IMR-90 (cell line): ENCODE data around the gene RBMS3. TPM values are rescaled to one million over a fixed set of nuclear protein-coding genes. Genes with fewer than 3 reads are reported as not detected.
A peak's percentile ranks its signal among the peaks of the same experiment; 100 is the strongest.
"Not testable (repeated sequence)": the region's sequence is repeated elsewhere in the genome, so short reads cannot be mapped to it uniquely, and the experiment has no call there.

Experiments
- ATAC-seq: fragments of 200-7000 bp; cut with Tn5 transposase; 2 replicates; pipeline ENCODE4 v1.9.1; 2020; ENCODE audit warnings: low read depth, mild to moderate bottlenecking, moderate library complexity
- BruUV-seq: library from RNA; stranded (reverse); fragments of 400-500 nt; replicated peaks from 2 replicates; lab custom pipeline; 2021; lab: Mats Ljungman, UMichigan
- CTCF ChIA-PET: fragments of 300-600 bp; formaldehyde crosslinking; extraction: SDS; loops from one replicate; lab custom pipeline; 2021; ENCODE audit warnings: antibody characterized with exemption; lab: Yijun Ruan, JAX
- POLR2A ChIA-PET: fragments of 300-600 bp; sonication (Branson Sonifier 250); formaldehyde crosslinking; loops from one replicate; lab custom pipeline; 2022; ENCODE audit warnings: antibody characterized with exemption; ENCODE audit not compliant: unreplicated experiment; lab: Charles Lee
- DNase-seq: peaks from one replicate; pipeline ENCODE4 v3.0.0; 2013
- H2AFZ ChIP-seq: replicated peaks from 2 replicates; pipeline ENCODE3; 2013; ENCODE audit warnings: low read length, mild to moderate bottlenecking; ENCODE audit not compliant: poor library complexity
- H2AK5ac ChIP-seq: 2 replicates; pipeline ENCODE4 v1.6.1; 2013; ENCODE audit warnings: low read depth, low read length, inconsistent platforms
- H2AK9ac ChIP-seq: replicated peaks from 2 replicates; pipeline ENCODE3; 2013; ENCODE audit warnings: mild to moderate bottlenecking, low read depth, low read length, moderate library complexity; ENCODE audit not compliant: poor library complexity
- H2BK120ac ChIP-seq: 2 replicates; pipeline ENCODE4 v1.6.1; 2013; ENCODE audit warnings: low read depth, low read length, inconsistent platforms
- H2BK15ac ChIP-seq: 3 replicates; pipeline ENCODE4 v1.6.1; 2013; ENCODE audit warnings: low read depth, low read length, inconsistent platforms
- H2BK20ac ChIP-seq: 2 replicates; pipeline ENCODE4 v1.6.1; 2013; ENCODE audit warnings: low read depth, mild to moderate bottlenecking, inconsistent platforms, low read length, moderate library complexity
- H2BK5ac ChIP-seq: 2 replicates; pipeline ENCODE4 v1.6.1; 2013; ENCODE audit warnings: mild to moderate bottlenecking, low read depth, low read length, inconsistent platforms; ENCODE audit not compliant: poor library complexity, severe bottlenecking
- H3K14ac ChIP-seq: replicated peaks from 2 replicates; pipeline ENCODE4 v1.6.1; 2013; ENCODE audit warnings: low read depth, low read length, inconsistent platforms
- H3K18ac ChIP-seq: 2 replicates; pipeline ENCODE4 v1.6.1; 2013; ENCODE audit warnings: low read depth, low read length, control low read depth
- H3K23ac ChIP-seq: 2 replicates; pipeline ENCODE4 v1.6.1; 2013; ENCODE audit warnings: low read depth, low read length, inconsistent platforms
- H3K27ac ChIP-seq: 2 replicates; pipeline ENCODE4 v1.5.1; 2013; ENCODE audit warnings: mild to moderate bottlenecking, control low read depth, low read length; ENCODE audit not compliant: insufficient read depth
- H3K27me3 ChIP-seq: 2 replicates; pipeline ENCODE4 v1.6.1; 2013; ENCODE audit warnings: low read length; ENCODE audit not compliant: control insufficient read depth, insufficient read depth
- H3K36me3 ChIP-seq: 2 replicates; pipeline ENCODE4 v1.6.1; 2013; ENCODE audit warnings: low read length, mixed read lengths; ENCODE audit not compliant: control insufficient read depth, insufficient read depth
- H3K4ac ChIP-seq: 2 replicates; pipeline ENCODE4 v1.6.1; 2013; ENCODE audit warnings: low read depth, low read length, inconsistent platforms
- H3K4me1 ChIP-seq: 2 replicates; pipeline ENCODE4 v1.6.1; 2013; ENCODE audit warnings: low read length, mixed read lengths; ENCODE audit not compliant: control insufficient read depth, insufficient read depth
- H3K4me2 ChIP-seq: 2 replicates; pipeline ENCODE4 v1.6.1; 2013; ENCODE audit warnings: low read depth, mild to moderate bottlenecking, control low read depth, low read length, moderate library complexity
- H3K4me3 ChIP-seq: 2 replicates; pipeline ENCODE4 v1.5.1; 2013; ENCODE audit warnings: low read depth, mild to moderate bottlenecking, control low read depth, low read length, moderate library complexity; ENCODE audit not compliant: insufficient read depth
- H3K56ac ChIP-seq: 2 replicates; pipeline ENCODE4 v1.6.1; 2013; ENCODE audit warnings: low read length, inconsistent platforms; ENCODE audit not compliant: insufficient read depth; ENCODE audit errors: extremely low read depth
- H3K79me1 ChIP-seq, 2 experiments: 2 replicates each; pipeline ENCODE4 v1.6.1; 2013; ENCODE audit warnings: low read length in 2 of 2, inconsistent platforms in 1 of 2, low read depth in 1 of 2
- H3K9ac ChIP-seq: 2 replicates; pipeline ENCODE4 v1.6.1; 2013; ENCODE audit warnings: low read depth, low read length, control low read depth
- H3K9me1 ChIP-seq: 2 replicates; pipeline ENCODE4 v1.6.1; 2013; ENCODE audit warnings: low read length, inconsistent platforms; ENCODE audit not compliant: insufficient read depth
- H3K9me3 ChIP-seq: 2 replicates; pipeline ENCODE4 v1.6.1; 2013; ENCODE audit warnings: low read length; ENCODE audit not compliant: control insufficient read depth, insufficient read depth
- H4K20me1 ChIP-seq: 2 replicates; pipeline ENCODE4 v1.6.1; 2013; ENCODE audit warnings: low read length, inconsistent platforms; ENCODE audit not compliant: insufficient read depth
- H4K5ac ChIP-seq: 2 replicates; pipeline ENCODE4 v1.6.1; 2013; ENCODE audit warnings: mild to moderate bottlenecking, low read depth, low read length, control low read depth
- H4K8ac ChIP-seq, 2 experiments: 2 replicates each; pipeline ENCODE4 v1.6.1; 2013; ENCODE audit warnings: low read depth in 2 of 2, low read length in 2 of 2, control low read depth in 1 of 2, inconsistent platforms in 1 of 2
- H4K91ac ChIP-seq: 2 replicates; pipeline ENCODE4 v1.6.1; 2013; ENCODE audit warnings: low read depth, low read length, inconsistent platforms; ENCODE audit not compliant: insufficient read depth
- BHLHE40 ChIP-seq: fragments of 150-350 bp; IDR thresholded peaks from 2 replicates; pipeline ENCODE4 v1.6.1; 2016; ENCODE audit warnings: mild to moderate bottlenecking, low read depth, low read length
- MAZ ChIP-seq: IDR thresholded peaks from 2 replicates; pipeline ENCODE4 v1.6.1; 2012; ENCODE audit warnings: low read depth, mild to moderate bottlenecking, low read length, improper control_type of control experiment, moderate library complexity, borderline replicate concordance
- WGBS, 2 experiments: methylation state at CpG; one replicate each; pipeline versions ENCODE4 v1.1.5 to v1.1.7; 2013; ENCODE audit warnings: missing lambda C conversion rate in 2 of 2; ENCODE audit not compliant: insufficient read length in 1 of 2; ENCODE audit errors: extremely low coverage in 2 of 2; 5-methylcytosine and 5-hydroxymethylcytosine counted together
- dilution Hi-C: fragments of 300-500 bp; cut with HindIII; formaldehyde crosslinking; loops from one replicate; pipeline ENCODE4 v1.14.3; 2018; ENCODE audit warnings: low sequenced_read_pairs; ENCODE audit not compliant: unreplicated experiment
- in situ Hi-C: fragments of 300-500 bp; cut with MboI; formaldehyde crosslinking; loops from 3 replicates; pipeline ENCODE4 v1.14.3; 2019; ENCODE audit warnings: low sequenced_read_pairs, inconsistent platforms, mixed read lengths
- intact Hi-C: fragments of 100-400 bp; cut with micrococcal nuclease; formaldehyde crosslinking; loops from 2 replicates; pipeline ENCODE4 v1.10.0; 2022
- polyA plus RNA-seq, 3 experiments: library from polyadenylated mRNA; depleted of rRNA; stranded (reverse); fragments of >200 nt; gene quantifications; 2 replicates each; pipeline ENCODE4 v1.2.3, GENCODE V29; 2012; ENCODE audit warnings: low replicate concordance in 1 of 3
- total RNA-seq: library from RNA; depleted of rRNA; stranded (reverse); fragments of >200 nt; gene quantifications from 2 replicates; pipeline ENCODE4 v1.2.3, GENCODE V29; 2012
- TF ChIP-seq, protein P1 (sequence below): conservative IDR thresholded peaks from 2 replicates; pipeline ENCODE4 v1.5.1; 2012; ENCODE audit warnings: mild to moderate bottlenecking, low read depth, low read length, improper control_type of control experiment

RBMS3 gene
- total and polyA plus RNA-seq, 2 of the 4 experiments (the other 2 are of a cell fraction): 15.2 to 127 TPM

DNA sequence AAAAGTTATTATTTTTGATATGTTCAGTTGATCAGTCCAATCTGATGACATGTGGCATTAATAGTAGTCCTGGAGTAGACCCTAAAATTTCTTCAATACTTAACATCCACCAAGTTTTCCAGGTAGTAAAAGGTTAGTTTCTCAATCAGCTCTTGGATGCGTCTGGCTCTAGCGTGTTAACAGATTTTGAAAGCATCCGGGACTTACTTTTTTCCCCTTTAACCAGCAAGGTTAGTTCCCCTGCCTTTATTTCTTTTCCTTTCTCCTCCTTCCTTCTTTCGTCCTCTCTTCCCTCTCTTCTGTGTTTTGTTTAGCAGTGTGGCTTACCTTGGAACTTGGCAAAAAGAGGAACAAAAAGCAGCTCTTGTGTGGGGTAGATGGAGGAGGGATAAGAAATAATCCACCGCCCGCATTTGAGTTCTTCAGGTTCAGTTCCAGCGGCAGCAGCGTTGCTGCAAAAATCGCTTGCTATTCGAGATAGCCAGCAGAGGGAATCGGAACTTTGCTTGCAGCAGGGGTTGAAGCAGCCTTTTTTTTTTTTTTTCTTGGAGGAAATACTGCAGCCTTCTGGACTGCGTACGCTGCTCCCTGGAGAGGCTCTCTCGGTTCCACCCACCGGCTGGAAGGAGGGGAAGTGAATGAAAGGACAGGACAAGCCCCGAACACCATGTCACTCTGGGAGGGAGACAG lies at the start of gene RBMS3 (continued):
- TF ChIP-seq, protein P1, sequence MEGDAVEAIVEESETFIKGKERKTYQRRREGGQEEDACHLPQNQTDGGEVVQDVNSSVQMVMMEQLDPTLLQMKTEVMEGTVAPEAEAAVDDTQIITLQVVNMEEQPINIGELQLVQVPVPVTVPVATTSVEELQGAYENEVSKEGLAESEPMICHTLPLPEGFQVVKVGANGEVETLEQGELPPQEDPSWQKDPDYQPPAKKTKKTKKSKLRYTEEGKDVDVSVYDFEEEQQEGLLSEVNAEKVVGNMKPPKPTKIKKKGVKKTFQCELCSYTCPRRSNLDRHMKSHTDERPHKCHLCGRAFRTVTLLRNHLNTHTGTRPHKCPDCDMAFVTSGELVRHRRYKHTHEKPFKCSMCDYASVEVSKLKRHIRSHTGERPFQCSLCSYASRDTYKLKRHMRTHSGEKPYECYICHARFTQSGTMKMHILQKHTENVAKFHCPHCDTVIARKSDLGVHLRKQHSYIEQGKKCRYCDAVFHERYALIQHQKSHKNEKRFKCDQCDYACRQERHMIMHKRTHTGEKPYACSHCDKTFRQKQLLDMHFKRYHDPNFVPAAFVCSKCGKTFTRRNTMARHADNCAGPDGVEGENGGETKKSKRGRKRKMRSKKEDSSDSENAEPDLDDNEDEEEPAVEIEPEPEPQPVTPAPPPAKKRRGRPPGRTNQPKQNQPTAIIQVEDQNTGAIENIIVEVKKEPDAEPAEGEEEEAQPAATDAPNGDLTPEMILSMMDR: peak; percentile 65
- TF ChIP-seq MAZ: no peak

DNA sequence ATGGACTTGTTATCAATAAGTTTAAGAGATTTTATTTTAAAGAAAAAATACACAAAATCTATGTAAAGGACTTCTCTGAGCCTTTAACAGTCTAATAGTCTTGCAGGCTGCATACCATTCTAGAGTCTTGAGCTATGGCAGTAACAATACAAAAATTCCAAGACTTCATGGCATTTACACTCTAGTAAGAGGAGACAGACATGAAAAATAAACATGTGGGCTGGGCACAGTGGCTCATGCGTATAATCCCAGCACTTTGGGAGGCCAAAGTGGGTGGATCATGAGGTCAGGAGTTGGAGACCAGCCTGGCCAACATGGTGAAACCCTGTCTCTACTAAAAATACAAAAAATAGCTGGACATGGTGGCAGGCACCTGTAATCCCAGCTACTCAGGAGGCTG lies 47.7 kb upstream of the RBMS3 start:
- Histone ChIP-seq H2BK20ac (peak overlapping the region; percentile 92; the same call in 1 of the 2 replicates), H3K4ac (peak overlapping the region; percentile 56; the same call in 1 of the 2 replicates), H3K56ac (peak overlapping the region; percentile 75), H4K8ac (peak overlapping the region in 1 of 2 experiments; percentile 89; a peak in 3 of 4 replicates), H3K18ac (peak overlapping the region; percentile 91), H2BK120ac (peak overlapping the region; percentile 89), H2BK5ac (peak overlapping the region; percentile 99), H3K4me2 (peak overlapping the region; percentile 64; the same call in 1 of the 2 replicates), H3K27ac (peak overlapping the region; percentile 49; the same call in 1 of the 2 replicates)
- H3K9me3 ChIP-seq, BruUV-seq, H3K4me1 ChIP-seq, H3K79me1 ChIP-seq, H4K5ac ChIP-seq, in situ Hi-C loops, dilution Hi-C loops, H2AK9ac ChIP-seq, H2AK5ac ChIP-seq, H4K20me1 ChIP-seq, H3K27me3 ChIP-seq, H3K9me1 ChIP-seq, H4K91ac ChIP-seq, H3K9ac ChIP-seq, H3K36me3 ChIP-seq, H3K4me3 ChIP-seq, H2BK15ac ChIP-seq, H3K23ac ChIP-seq, H3K14ac ChIP-seq, H2AFZ ChIP-seq, POLR2A ChIA-PET: not testable (repeated sequence)
- CTCF ChIA-PET: interaction anchor here (1.7 kb wide), 1 partner anchor 47 kb away, joined by 3 read pairs; no protein-coding TSS in a partner anchor
- intact Hi-C loops: loop anchor here (2.0 to 10.0 kb wide), 2 partner anchors 46 to 168 kb away; no protein-coding TSS in a partner anchor
- peak; percentile 99 for ATAC-seq
- peak; percentile 80 for DNase-seq
- TF ChIP-seq BHLHE40: peak; percentile 5; the same call in 1 of the 2 replicates
- no CpG with 5 or more reads among the region's 1 CpG for WGBS, 2 experiments
